CD4-positive, alpha-beta T cell treated with Interleukin-10 for 1 hour (primary cell): ENCODE data around the gene TTC33.

Source experiments
- DNase-seq: peaks from one replicate; pipeline ENCODE4 v3.0.0-alpha.2; 2020

The TTC33 gene

DNA sequence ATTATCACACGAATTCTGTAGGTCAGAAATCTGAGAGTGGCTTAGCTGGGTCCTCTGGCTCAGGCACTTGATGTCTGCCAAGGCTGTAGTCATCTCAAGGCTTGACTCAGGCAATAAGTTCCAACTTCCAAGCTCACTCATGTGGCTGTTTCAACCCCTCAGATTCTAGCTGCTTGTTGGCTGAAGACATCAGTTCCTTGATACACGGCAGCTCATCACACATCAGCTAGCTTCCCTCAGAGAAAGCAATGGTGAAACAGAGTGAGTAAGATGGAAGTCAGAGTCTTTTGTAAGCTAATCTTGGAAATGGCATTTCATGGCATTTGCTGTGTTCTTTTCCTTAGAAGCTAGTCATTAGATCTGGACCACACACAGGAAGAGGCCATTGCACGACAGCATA lies 280.2 kb downstream of the TTC33 start:
- DNase-seq: no peak

DNA sequence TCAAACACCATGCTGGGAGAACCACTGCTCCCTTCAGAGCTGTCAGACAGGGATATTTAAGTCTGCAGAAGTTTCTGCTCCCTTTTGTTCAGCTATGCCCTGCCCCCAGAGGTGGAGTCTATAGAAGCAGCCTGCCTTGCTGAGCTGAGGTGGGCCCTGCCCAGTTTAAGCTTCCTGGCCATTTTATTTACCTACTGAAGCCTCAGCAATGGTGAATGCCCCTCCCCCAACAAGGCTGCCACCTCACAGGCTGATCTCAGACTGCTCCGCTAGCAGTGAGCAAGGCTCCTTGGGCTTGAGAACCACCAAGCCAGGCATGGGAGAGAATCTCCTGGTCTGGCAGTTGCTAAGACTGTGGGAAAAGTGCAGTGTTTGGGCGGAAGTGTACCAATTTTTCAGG lies 281.5 kb downstream of the TTC33 start:
- no peak for DNase-seq

DNA sequence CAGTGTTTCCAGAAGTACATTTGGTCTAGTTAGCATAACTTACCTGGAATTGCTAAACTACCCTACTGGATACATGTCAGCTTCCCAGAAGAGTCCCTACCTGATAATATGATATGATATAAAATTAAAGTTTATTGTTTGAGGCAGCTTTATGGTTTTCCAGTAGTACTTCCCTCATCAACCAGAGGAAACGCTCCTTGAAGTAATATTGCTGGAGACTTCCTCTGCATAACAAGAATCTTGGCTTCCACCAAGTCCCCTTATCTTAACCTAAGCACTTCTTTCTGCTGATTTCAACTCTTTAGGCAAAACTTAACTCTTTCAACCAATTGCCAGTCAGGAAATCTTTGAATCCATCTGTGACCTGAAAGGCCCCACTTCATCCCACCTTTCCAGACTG lies 290.3 kb downstream of the TTC33 start:
- DNase-seq: no peak

DNA sequence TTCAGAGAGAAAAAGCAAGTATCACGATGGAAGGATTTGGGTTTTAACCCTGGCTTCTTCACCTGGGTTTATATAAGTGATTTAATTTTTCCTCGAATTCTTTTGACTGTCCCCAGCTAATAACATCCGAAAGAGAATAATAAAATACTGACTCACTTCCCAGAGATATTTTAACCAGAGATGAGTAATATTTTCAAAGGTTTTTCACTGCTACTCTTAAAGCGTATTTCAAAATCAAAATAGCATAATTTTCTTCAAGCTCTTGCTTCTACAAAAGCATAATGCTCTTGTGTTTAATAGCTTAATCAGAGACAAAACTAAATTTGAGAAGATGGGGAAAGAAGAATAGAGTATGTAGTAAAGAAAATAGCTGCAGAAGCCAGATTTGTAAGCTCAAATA lies 291.2 kb downstream of the TTC33 start:
- DNase-seq: no peak
